Measurements from ENCODE around the gene CCDC158. TPM values are rescaled to one million over a fixed set of nuclear protein-coding genes. Genes with fewer than 3 reads are reported as not detected.

Gene CCDC158
- polyA plus RNA-seq, 3 donors: not detected

DNA sequence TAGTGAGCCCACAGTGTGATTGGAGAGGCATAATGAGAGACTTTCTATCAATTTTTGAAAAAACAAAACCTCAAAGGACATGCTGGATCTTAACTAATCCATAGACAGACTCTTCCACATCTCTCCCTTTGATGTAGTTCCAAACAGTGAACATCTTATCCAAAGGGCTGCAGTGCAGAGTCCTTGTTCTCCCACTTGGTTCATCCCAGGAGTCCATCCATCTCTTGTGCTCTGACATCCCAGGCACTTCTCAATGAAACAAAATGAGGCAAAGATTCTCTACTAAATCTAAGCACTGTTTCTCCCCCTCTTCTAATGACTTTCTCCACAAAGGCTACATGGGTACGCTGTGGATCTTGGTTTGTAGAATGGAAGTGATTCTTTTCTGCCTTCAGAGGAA, 22.4 kb upstream of the CCDC158 start:
- Histone ChIP-seq H3K4me2 (replicated peaks; ENCODE audit: extremely low read depth, low read length, poor library complexity, severe bottlenecking) (no peak overlapping the region), H3K36me3 (replicated peaks in 1 of 2; ENCODE audit: control insufficient read depth in 1 of 2, insufficient read depth in 2 of 2, low read length in 2 of 2) (no peaks in the 10 kb centered on the region), H4K20me1 (ENCODE audit: insufficient read depth, low read length) (no peaks in the 10 kb centered on the region), H3K4me1 (ENCODE audit: control insufficient read depth in 1 of 2, insufficient read depth in 2 of 2, low read length in 2 of 2) (no peaks in the 10 kb centered on the region), H3K79me2 (ENCODE audit: insufficient read depth, low read length) (no peaks in the 10 kb centered on the region), H3K4me3 (replicated peaks in 1 of 3; ENCODE audit: low read depth in 2 of 3, low read length in 3 of 3) (no peak overlapping the region), H3K27me3 (ENCODE audit: control insufficient read depth in 2 of 2, insufficient read depth in 2 of 2, low read length in 2 of 2) (no peaks in the 10 kb centered on the region), H2AFZ (ENCODE audit: insufficient read depth, low read depth, low read length, poor library complexity, severe bottlenecking) (no peak overlapping the region), H3K9ac (ENCODE audit: insufficient read depth, low read length, poor library complexity, severe bottlenecking) (no peak overlapping the region), H3K27ac (ENCODE audit: low read depth in 1 of 2, low read length in 2 of 2) (no peak overlapping the region), H3K9me3 (replicated peaks in 1 of 2; ENCODE audit: control insufficient read depth in 1 of 2, insufficient read depth in 1 of 2, low read length in 2 of 2) (no peaks in the 10 kb centered on the region)
- no CpG with 5 or more reads among the region's 1 CpG for WGBS (ENCODE audit: insufficient coverage)
- Mint-ChIP-seq H3K27me3 (ENCODE audit: low read depth in 3 of 3) (peaks cover 0 to 4% (median 1%) of the 10 kb centered on the region in 3 donors), H3K36me3 (no peaks in the 10 kb centered on the region), H3K9me3 (no peaks in the 10 kb centered on the region), H3K4me3 (no peak overlapping the region), H3K27ac (no peak overlapping the region), H3K4me1 (no peaks in the 10 kb centered on the region)
- TF ChIP-seq, protein P1, sequence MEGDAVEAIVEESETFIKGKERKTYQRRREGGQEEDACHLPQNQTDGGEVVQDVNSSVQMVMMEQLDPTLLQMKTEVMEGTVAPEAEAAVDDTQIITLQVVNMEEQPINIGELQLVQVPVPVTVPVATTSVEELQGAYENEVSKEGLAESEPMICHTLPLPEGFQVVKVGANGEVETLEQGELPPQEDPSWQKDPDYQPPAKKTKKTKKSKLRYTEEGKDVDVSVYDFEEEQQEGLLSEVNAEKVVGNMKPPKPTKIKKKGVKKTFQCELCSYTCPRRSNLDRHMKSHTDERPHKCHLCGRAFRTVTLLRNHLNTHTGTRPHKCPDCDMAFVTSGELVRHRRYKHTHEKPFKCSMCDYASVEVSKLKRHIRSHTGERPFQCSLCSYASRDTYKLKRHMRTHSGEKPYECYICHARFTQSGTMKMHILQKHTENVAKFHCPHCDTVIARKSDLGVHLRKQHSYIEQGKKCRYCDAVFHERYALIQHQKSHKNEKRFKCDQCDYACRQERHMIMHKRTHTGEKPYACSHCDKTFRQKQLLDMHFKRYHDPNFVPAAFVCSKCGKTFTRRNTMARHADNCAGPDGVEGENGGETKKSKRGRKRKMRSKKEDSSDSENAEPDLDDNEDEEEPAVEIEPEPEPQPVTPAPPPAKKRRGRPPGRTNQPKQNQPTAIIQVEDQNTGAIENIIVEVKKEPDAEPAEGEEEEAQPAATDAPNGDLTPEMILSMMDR (IDR thresholded peaks at IDR 0.05): no peak
- intact Hi-C loops (cut with micrococcal nuclease): no loop called here
- DNase-seq: no peak

- TF ChIP-seq, protein P1 (IDR thresholded peaks at IDR 0.05): no peak
- Histone ChIP-seq H3K9ac (ENCODE audit: insufficient read depth, low read length, poor library complexity, severe bottlenecking) (no peak overlapping the region), H3K27ac (ENCODE audit: low read depth in 1 of 2, low read length in 2 of 2) (no peak overlapping the region), H3K4me3 (replicated peaks in 1 of 3; ENCODE audit: low read depth in 2 of 3, low read length in 3 of 3) (no peak overlapping the region), H3K4me2 (replicated peaks; ENCODE audit: extremely low read depth, low read length, poor library complexity, severe bottlenecking) (no peak overlapping the region), H3K4me1 (ENCODE audit: control insufficient read depth in 1 of 2, insufficient read depth in 2 of 2, low read length in 2 of 2) (no peaks in the 10 kb centered on the region), H3K79me2 (ENCODE audit: insufficient read depth, low read length) (no peaks in the 10 kb centered on the region), H2AFZ (ENCODE audit: insufficient read depth, low read depth, low read length, poor library complexity, severe bottlenecking) (no peak overlapping the region), H4K20me1 (ENCODE audit: insufficient read depth, low read length) (no peaks in the 10 kb centered on the region), H3K36me3 (replicated peaks in 1 of 2; ENCODE audit: control insufficient read depth in 1 of 2, insufficient read depth in 2 of 2, low read length in 2 of 2) (no peaks in the 10 kb centered on the region), H3K27me3 (ENCODE audit: control insufficient read depth in 2 of 2, insufficient read depth in 2 of 2, low read length in 2 of 2) (no peaks in the 10 kb centered on the region), H3K9me3 (replicated peaks in 1 of 2; ENCODE audit: control insufficient read depth in 1 of 2, insufficient read depth in 1 of 2, low read length in 2 of 2) (no peaks in the 10 kb centered on the region)
- H3K36me3 Mint-ChIP-seq: no peaks in the 10 kb centered on the region
- H3K27me3 Mint-ChIP-seq (ENCODE audit: low read depth in 3 of 3): peaks cover 0 to 5% (median 1%) of the 10 kb centered on the region in 3 donors
- H3K9me3 Mint-ChIP-seq: no peaks in the 10 kb centered on the region
- H3K4me1 Mint-ChIP-seq: no peaks in the 10 kb centered on the region
- H3K27ac Mint-ChIP-seq: no peak overlapping the region
- no CpG with 5 or more reads among the region's 3 CpGs for WGBS (ENCODE audit: insufficient coverage)
- no peak for DNase-seq
- H3K4me3 Mint-ChIP-seq: no peak overlapping the region
- intact Hi-C loops (cut with micrococcal nuclease): no loop called here
These were observed 21.9 kb upstream of the CCDC158 start for GRCh38 chr4:76442807-76443206.
